ENCODE measurements around the gene GABRP. TPM values are rescaled to one million over a fixed set of nuclear protein-coding genes. Genes with fewer than 3 reads are reported as not detected.

Gene GABRP
- 1.3 TPM for total RNA-seq
- 8.2 TPM for polyA plus RNA-seq
- long read RNA-seq, donor 1, result 0 reads
- long read RNA-seq, donor 2, result 0 reads
- long read RNA-seq, donor 3, result 0 reads
- long read RNA-seq, donor 4, result 0 reads
- long read RNA-seq, donor 5, result 0 reads
- long read RNA-seq, donor 6, partial matches to known transcripts, result 0 of 1 reads
- long read RNA-seq, donor 6, other reads (novel, unspliced or antisense), result 0 of 1 reads
- long read RNA-seq, donor 7, partial matches to known transcripts, result 0 of 1 reads
- long read RNA-seq, donor 7, other reads (novel, unspliced or antisense), result 0 of 1 reads
- long read RNA-seq, donor 8, result 0 reads
- long read RNA-seq, donor 9, result 0 reads
- long read RNA-seq, donor 10, result 0 reads

GRCh38 chr5:170783498-170784247, at the start of gene GABRP:
TSS of gene GABRP (plus strand) at chr5:170783725. CDS start at chr5:170788616, 4,891 bp downstream.
- Histone ChIP-seq H3K4me3 (ENCODE audit: low read length in 2 of 2) (no peak within 1 kb of the TSS), H3K27me3 (ENCODE audit: control insufficient read depth in 2 of 2, insufficient read depth in 1 of 2, low read length in 1 of 2) (no peaks in the 10 kb centered on the region), H3K27ac (ENCODE audit: low read depth in 1 of 2, low read length in 1 of 2) (no peak within 1 kb of the TSS), H3K9me3 (ENCODE audit: control insufficient read depth in 2 of 2, insufficient read depth in 1 of 2, low read length in 1 of 2) (no peaks in the 10 kb centered on the region), H3K36me3 (ENCODE audit: control insufficient read depth in 2 of 2, insufficient read depth in 2 of 2, low read length in 1 of 2) (no peaks in the 10 kb centered on the region), H3K4me1 (ENCODE audit: control insufficient read depth in 2 of 2, insufficient read depth in 2 of 2, low read length in 2 of 2) (no peaks in the 10 kb centered on the region)
- no peak for DNase-seq (ENCODE audit: low read depth in 6 of 9, low spot score in 9 of 9)
- 92% methylated on average over 14 of the region's 14 CpGs for WGBS

- 68% methylated on average over 3 of the region's 3 CpGs for WGBS
These were observed 46.6 kb upstream of the GABRP start for GRCh38 chr5:170736966-170737365.

GRCh38 chr5:170737591-170737990, 45.9 kb upstream of the GABRP start:
- DNase-seq (ENCODE audit: low read depth in 6 of 9, low spot score in 9 of 9), result no peak
- Histone ChIP-seq H3K27ac (ENCODE audit: low read depth in 1 of 2, low read length in 1 of 2) (no peak overlapping the region), H3K36me3 (ENCODE audit: control insufficient read depth in 2 of 2, insufficient read depth in 2 of 2, low read length in 1 of 2) (no peaks in the 10 kb centered on the region), H3K9me3 (ENCODE audit: control insufficient read depth in 2 of 2, insufficient read depth in 1 of 2, low read length in 1 of 2) (no peaks in the 10 kb centered on the region), H3K4me1 (ENCODE audit: control insufficient read depth in 2 of 2, insufficient read depth in 2 of 2, low read length in 2 of 2) (no peaks in the 10 kb centered on the region), H3K27me3 (ENCODE audit: control insufficient read depth in 2 of 2, insufficient read depth in 1 of 2, low read length in 1 of 2) (no peaks in the 10 kb centered on the region), H3K4me3 (ENCODE audit: low read length in 2 of 2) (no peak overlapping the region)
- WGBS, result 96% methylated on average over 1 of the region's 1 CpG

More at GRCh38 chr5:170736966-170737365, 46.6 kb upstream of the GABRP start:
- H3K4me1 ChIP-seq (ENCODE audit: control insufficient read depth in 2 of 2, insufficient read depth in 2 of 2, low read length in 2 of 2), result no peaks in the 10 kb centered on the region
- no peaks in the 10 kb centered on the region for H3K9me3 ChIP-seq (ENCODE audit: control insufficient read depth in 2 of 2, insufficient read depth in 1 of 2, low read length in 1 of 2)
- no peaks in the 10 kb centered on the region for H3K36me3 ChIP-seq (ENCODE audit: control insufficient read depth in 2 of 2, insufficient read depth in 2 of 2, low read length in 1 of 2)
- no peak overlapping the region for H3K4me3 ChIP-seq (ENCODE audit: low read length in 2 of 2)
- H3K27me3 ChIP-seq (ENCODE audit: control insufficient read depth in 2 of 2, insufficient read depth in 1 of 2, low read length in 1 of 2), result no peaks in the 10 kb centered on the region
- no peak for DNase-seq (ENCODE audit: low read depth in 6 of 9, low spot score in 9 of 9)
- no peak overlapping the region for H3K27ac ChIP-seq (ENCODE audit: low read depth in 1 of 2, low read length in 1 of 2)

GRCh38 chr5:170738840-170739239, 44.7 kb upstream of the GABRP start:
- H3K4me1 ChIP-seq (ENCODE audit: control insufficient read depth in 2 of 2, insufficient read depth in 2 of 2, low read length in 2 of 2), result no peaks in the 10 kb centered on the region
- no peak for DNase-seq (ENCODE audit: low read depth in 6 of 9, low spot score in 9 of 9)
- WGBS, result 55% methylated on average over 3 of the region's 3 CpGs
- H3K27ac ChIP-seq (ENCODE audit: low read depth in 1 of 2, low read length in 1 of 2), result no peak overlapping the region
- H3K4me3 ChIP-seq (ENCODE audit: low read length in 2 of 2), result no peak overlapping the region
- no peaks in the 10 kb centered on the region for H3K36me3 ChIP-seq (ENCODE audit: control insufficient read depth in 2 of 2, insufficient read depth in 2 of 2, low read length in 1 of 2)
- H3K9me3 ChIP-seq (ENCODE audit: control insufficient read depth in 2 of 2, insufficient read depth in 1 of 2, low read length in 1 of 2), result no peaks in the 10 kb centered on the region
- peaks cover under 1 to 8% of the 10 kb centered on the region in 2 donors for H3K27me3 ChIP-seq (ENCODE audit: control insufficient read depth in 2 of 2, insufficient read depth in 1 of 2, low read length in 1 of 2)

- Histone ChIP-seq H3K4me3 (ENCODE audit: low read length in 2 of 2) (no peak overlapping the region), H3K36me3 (ENCODE audit: control insufficient read depth in 2 of 2, insufficient read depth in 2 of 2, low read length in 1 of 2) (no peaks in the 10 kb centered on the region), H3K9me3 (ENCODE audit: control insufficient read depth in 2 of 2, insufficient read depth in 1 of 2, low read length in 1 of 2) (no peaks in the 10 kb centered on the region), H3K27me3 (ENCODE audit: control insufficient read depth in 2 of 2, insufficient read depth in 1 of 2, low read length in 1 of 2) (peaks cover 4 to 14% of the 10 kb centered on the region in 2 donors), H3K4me1 (ENCODE audit: control insufficient read depth in 2 of 2, insufficient read depth in 2 of 2, low read length in 2 of 2) (peaks cover 0 to 2% of the 10 kb centered on the region in 2 donors), H3K27ac (ENCODE audit: low read depth in 1 of 2, low read length in 1 of 2) (no peak overlapping the region)
- WGBS, result over 99% methylated on average over 4 of the region's 4 CpGs
- no peak for DNase-seq (ENCODE audit: low read depth in 6 of 9, low spot score in 9 of 9)
These were observed 44.1 kb upstream of the GABRP start for GRCh38 chr5:170739446-170739845.

- Histone ChIP-seq H3K4me1 (ENCODE audit: control insufficient read depth in 2 of 2, insufficient read depth in 2 of 2, low read length in 2 of 2) (peaks cover 0 to 11% of the 10 kb centered on the region in 2 donors), H3K27me3 (ENCODE audit: control insufficient read depth in 2 of 2, insufficient read depth in 1 of 2, low read length in 1 of 2) (peaks cover 10 to 26% of the 10 kb centered on the region in 2 donors), H3K27ac (ENCODE audit: low read depth in 1 of 2, low read length in 1 of 2) (no peak overlapping the region), H3K4me3 (ENCODE audit: low read length in 2 of 2) (no peak overlapping the region), H3K36me3 (ENCODE audit: control insufficient read depth in 2 of 2, insufficient read depth in 2 of 2, low read length in 1 of 2) (no peaks in the 10 kb centered on the region), H3K9me3 (ENCODE audit: control insufficient read depth in 2 of 2, insufficient read depth in 1 of 2, low read length in 1 of 2) (peaks cover 0 to 4% of the 10 kb centered on the region in 2 donors)
- 79% methylated on average over 3 of the region's 3 CpGs for WGBS
- DNase-seq (ENCODE audit: low read depth in 6 of 9, low spot score in 9 of 9), result no peak
These were observed 42.8 kb upstream of the GABRP start for GRCh38 chr5:170740551-170741205.

GRCh38 chr5:170741801-170742200, 41.7 kb upstream of the GABRP start:
- Histone ChIP-seq H3K27ac (ENCODE audit: low read depth in 1 of 2, low read length in 1 of 2) (no peak overlapping the region), H3K4me1 (ENCODE audit: control insufficient read depth in 2 of 2, insufficient read depth in 2 of 2, low read length in 2 of 2) (peaks cover 0 to 15% of the 10 kb centered on the region in 2 donors)
- no peak for DNase-seq (ENCODE audit: low read depth in 6 of 9, low spot score in 9 of 9)

GRCh38 chr5:170743876-170744212, 39.7 kb upstream of the GABRP start:
- H3K27me3 ChIP-seq (ENCODE audit: control insufficient read depth in 2 of 2, insufficient read depth in 1 of 2, low read length in 1 of 2), result peaks cover 10 to 40% of the 10 kb centered on the region in 2 donors
- no peaks in the 10 kb centered on the region for H3K36me3 ChIP-seq (ENCODE audit: control insufficient read depth in 2 of 2, insufficient read depth in 2 of 2, low read length in 1 of 2)
- H3K27ac ChIP-seq (ENCODE audit: low read depth in 1 of 2, low read length in 1 of 2), result no peak overlapping the region
- peaks cover 0 to 4% of the 10 kb centered on the region in 2 donors for H3K9me3 ChIP-seq (ENCODE audit: control insufficient read depth in 2 of 2, insufficient read depth in 1 of 2, low read length in 1 of 2)
- 19% methylated on average over 12 of the region's 12 CpGs for WGBS
- H3K4me1 ChIP-seq (ENCODE audit: control insufficient read depth in 2 of 2, insufficient read depth in 2 of 2, low read length in 2 of 2), result peaks cover 0 to 15% of the 10 kb centered on the region in 2 donors
- DNase-seq (ENCODE audit: low read depth in 6 of 9, low spot score in 9 of 9), result no peak
- H3K4me3 ChIP-seq (ENCODE audit: low read length in 2 of 2), result no peak overlapping the region

More at GRCh38 chr5:170741801-170742200, 41.7 kb upstream of the GABRP start:
- 92% methylated on average over 8 of the region's 8 CpGs for WGBS
- H3K4me3 ChIP-seq (ENCODE audit: low read length in 2 of 2), result no peak overlapping the region
- H3K27me3 ChIP-seq (ENCODE audit: control insufficient read depth in 2 of 2, insufficient read depth in 1 of 2, low read length in 1 of 2), result peaks cover 10 to 36% of the 10 kb centered on the region in 2 donors
- H3K36me3 ChIP-seq (ENCODE audit: control insufficient read depth in 2 of 2, insufficient read depth in 2 of 2, low read length in 1 of 2), result no peaks in the 10 kb centered on the region
- H3K9me3 ChIP-seq (ENCODE audit: control insufficient read depth in 2 of 2, insufficient read depth in 1 of 2, low read length in 1 of 2), result peaks cover 0 to 4% of the 10 kb centered on the region in 2 donors
